IgD-negative memory B cell (primary cell): ENCODE data around the gene ATG4D. TPM values are rescaled to one million over a fixed set of nuclear protein-coding genes. Genes with fewer than 3 reads are reported as not detected.
A peak's percentile ranks its signal among the peaks of the same experiment; 100 is the strongest.

Source experiments
- H3K27ac Mint-ChIP-seq, 3 donors: one replicate each; pipeline ENCODE4 v1.8.0; 2020 to 2022; ENCODE audit warnings: mild to moderate bottlenecking in 3 of 3, mixed read lengths in 3 of 3, moderate library complexity in 1 of 3
- H3K27me3 Mint-ChIP-seq: one replicate; pipeline ENCODE4 v1.8.0; 2021; ENCODE audit warnings: mixed read lengths
- H3K36me3 Mint-ChIP-seq: one replicate; pipeline ENCODE4 v1.8.0; 2020; ENCODE audit warnings: mild to moderate bottlenecking, mixed read lengths
- H3K4me1 Mint-ChIP-seq, 3 donors: one replicate each; pipeline ENCODE4 v1.8.0; 2020 to 2022; ENCODE audit warnings: mixed read lengths in 3 of 3, mild to moderate bottlenecking in 1 of 3
- H3K4me3 Mint-ChIP-seq, 4 donors: one replicate each; pipeline ENCODE4 v1.8.0; 2020 to 2022; ENCODE audit warnings: mild to moderate bottlenecking in 4 of 4, mixed read lengths in 4 of 4, moderate library complexity in 3 of 4
- H3K9me3 Mint-ChIP-seq, 3 donors: one replicate each; pipeline ENCODE4 v1.8.0; 2020 to 2021; ENCODE audit warnings: mixed read lengths in 3 of 3, mild to moderate bottlenecking in 1 of 3
- polyA plus RNA-seq: library from polyadenylated mRNA; unstranded; fragments of 300-500 nt; fragmentation: Illumina TruSeq; gene quantifications from one replicate; pipeline ENCODE4 v1.2.3, GENCODE V29; 2021

The ATG4D gene
- 21.0 TPM for polyA plus RNA-seq

GRCh38 chr19:10543420-10544241, at the start of gene ATG4D:
Gene ATG4D (plus strand): TSS chr19:10543904. CDS start chr19:10544091, 187 bp downstream.
- peak within 1 kb of the TSS; percentile 84 to 93 (median 90) for H3K4me3 Mint-ChIP-seq
- H3K27ac Mint-ChIP-seq: peak within 1 kb of the TSS; percentile 85 to 98 (median 96)
- H3K9me3 Mint-ChIP-seq: no peaks in the 10 kb centered on the region
- no peaks in the 10 kb centered on the region for H3K36me3 Mint-ChIP-seq
- H3K4me1 Mint-ChIP-seq: peaks cover 6 to 14% (median 8%) of the 10 kb centered on the region in 3 donors
- H3K27me3 Mint-ChIP-seq: peaks cover 12% of the 10 kb centered on the region

GRCh38 chr19:10497371-10497770, 46.3 kb upstream of the ATG4D start:
- peaks cover 2% of the 10 kb centered on the region for H3K36me3 Mint-ChIP-seq
- H3K4me1 Mint-ChIP-seq: peaks cover 13 to 19% (median 14%) of the 10 kb centered on the region in 3 donors
- peak overlapping the region in 1 of 4 donors; percentile 60 for H3K4me3 Mint-ChIP-seq
- H3K27me3 Mint-ChIP-seq: no peaks in the 10 kb centered on the region
- no peaks in the 10 kb centered on the region for H3K9me3 Mint-ChIP-seq
- peak overlapping the region in 1 of 3 donors; percentile 36 for H3K27ac Mint-ChIP-seq

GRCh38 chr19:10499550-10500246, 44.0 kb upstream of the ATG4D start:
- peak overlapping the region in 2 of 4 donors; percentile 43 to 84 for H3K4me3 Mint-ChIP-seq

GRCh38 chr19:10500247-10500592, 43.5 kb upstream of the ATG4D start:
- peaks cover 13 to 19% (median 14%) of the 10 kb centered on the region in 3 donors for H3K4me1 Mint-ChIP-seq
- H3K27me3 Mint-ChIP-seq: no peaks in the 10 kb centered on the region
- peak overlapping the region in 2 of 4 donors; percentile 25 to 84 for H3K4me3 Mint-ChIP-seq
- H3K36me3 Mint-ChIP-seq: peaks cover 2% of the 10 kb centered on the region
- no peaks in the 10 kb centered on the region for H3K9me3 Mint-ChIP-seq
- no peak overlapping the region for H3K27ac Mint-ChIP-seq

More at GRCh38 chr19:10499550-10500246, 44.0 kb upstream of the ATG4D start:
- H3K27ac Mint-ChIP-seq: no peak overlapping the region
- H3K36me3 Mint-ChIP-seq: peaks cover 2% of the 10 kb centered on the region
- no peaks in the 10 kb centered on the region for H3K27me3 Mint-ChIP-seq
- no peaks in the 10 kb centered on the region for H3K9me3 Mint-ChIP-seq
- peaks cover 13 to 19% (median 14%) of the 10 kb centered on the region in 3 donors for H3K4me1 Mint-ChIP-seq

- peaks cover 2% of the 10 kb centered on the region for H3K36me3 Mint-ChIP-seq
- peak overlapping the region; percentile 31 to 89 (median 70) for H3K27ac Mint-ChIP-seq
- H3K4me3 Mint-ChIP-seq: peak overlapping the region; percentile 85 to 92 (median 90)
- peaks cover 13 to 22% (median 18%) of the 10 kb centered on the region in 3 donors for H3K4me1 Mint-ChIP-seq
- H3K27me3 Mint-ChIP-seq: no peaks in the 10 kb centered on the region
- H3K9me3 Mint-ChIP-seq: no peaks in the 10 kb centered on the region
Observed at GRCh38 chr19:10501971-10502523, 41.7 kb upstream of the ATG4D start.

- H3K9me3 Mint-ChIP-seq: no peaks in the 10 kb centered on the region
- no peaks in the 10 kb centered on the region for H3K27me3 Mint-ChIP-seq
- H3K36me3 Mint-ChIP-seq: no peaks in the 10 kb centered on the region
- peaks cover 13 to 19% (median 18%) of the 10 kb centered on the region in 3 donors for H3K4me1 Mint-ChIP-seq
- H3K27ac Mint-ChIP-seq: peak overlapping the region in 2 of 3 donors; percentile 70 to 89
- H3K4me3 Mint-ChIP-seq: peak overlapping the region; percentile 85 to 92 (median 90)
Observed at GRCh38 chr19:10502524-10503001, 41.1 kb upstream of the ATG4D start.

GRCh38 chr19:10503002-10503789, 40.5 kb upstream of the ATG4D start, which contains the start of gene KEAP1:
Gene KEAP1 (minus strand): TSS chr19:10503356. CDS start chr19:10500033, 3,323 bp downstream.
- peak within 1 kb of the TSS in 2 of 3 donors; percentile 89 to 90 for H3K27ac Mint-ChIP-seq
- no peaks in the 10 kb centered on the region for H3K36me3 Mint-ChIP-seq
- no peaks in the 10 kb centered on the region for H3K27me3 Mint-ChIP-seq
- H3K4me3 Mint-ChIP-seq: peak within 1 kb of the TSS; percentile 85 to 96 (median 92)
- H3K9me3 Mint-ChIP-seq: no peaks in the 10 kb centered on the region
- peaks cover 13 to 19% (median 18%) of the 10 kb centered on the region in 3 donors for H3K4me1 Mint-ChIP-seq

- H3K4me1 Mint-ChIP-seq: peaks cover 3 to 12% (median 10%) of the 10 kb centered on the region in 3 donors
- H3K27me3 Mint-ChIP-seq: peaks cover 4% of the 10 kb centered on the region
Observed at GRCh38 chr19:10505583-10506229, 38.0 kb upstream of the ATG4D start.

GRCh38 chr19:10508036-10508435, 35.7 kb upstream of the ATG4D start:
- peak overlapping the region in 1 of 4 donors; percentile 26 for H3K4me3 Mint-ChIP-seq
- no peaks in the 10 kb centered on the region for H3K36me3 Mint-ChIP-seq
- H3K27me3 Mint-ChIP-seq: peaks cover 9% of the 10 kb centered on the region
- H3K27ac Mint-ChIP-seq: no peak overlapping the region
- no peaks in the 10 kb centered on the region for H3K9me3 Mint-ChIP-seq
- peaks cover 0 to 7% (median 5%) of the 10 kb centered on the region in 3 donors for H3K4me1 Mint-ChIP-seq

More at GRCh38 chr19:10505583-10506229, 38.0 kb upstream of the ATG4D start:
- Mint-ChIP-seq H3K36me3 (no peaks in the 10 kb centered on the region), H3K27ac (peak overlapping the region; percentile 27 to 46 (median 43)), H3K9me3 (no peaks in the 10 kb centered on the region), H3K4me3 (peak overlapping the region; percentile 55 to 78 (median 66))

- Mint-ChIP-seq H3K4me1 (peaks cover 4 to 7% (median 5%) of the 10 kb centered on the region in 3 donors), H3K4me3 (peak overlapping the region in 1 of 4 donors; percentile 26), H3K27ac (no peak overlapping the region), H3K27me3 (peaks cover 15% of the 10 kb centered on the region), H3K36me3 (no peaks in the 10 kb centered on the region), H3K9me3 (peaks cover 0 to 2% (median 0%) of the 10 kb centered on the region in 3 donors)
Observed at GRCh38 chr19:10508707-10509106, 35.0 kb upstream of the ATG4D start.

GRCh38 chr19:10510301-10510802, 33.4 kb upstream of the ATG4D start:
- H3K9me3 Mint-ChIP-seq: peaks cover 0 to 2% (median 0%) of the 10 kb centered on the region in 3 donors
- H3K4me3 Mint-ChIP-seq: peak overlapping the region in 1 of 4 donors; percentile 76
- H3K36me3 Mint-ChIP-seq: no peaks in the 10 kb centered on the region
- H3K4me1 Mint-ChIP-seq: peaks cover 5 to 7% (median 5%) of the 10 kb centered on the region in 3 donors
- H3K27me3 Mint-ChIP-seq: peaks cover 26% of the 10 kb centered on the region
- peak overlapping the region in 1 of 3 donors; percentile 39 for H3K27ac Mint-ChIP-seq

GRCh38 chr19:10513223-10513622, 30.5 kb upstream of the ATG4D start:
- Mint-ChIP-seq H3K4me3 (peak overlapping the region in 3 of 4 donors; percentile 19 to 23 (median 22)), H3K4me1 (peaks cover 8 to 11% (median 10%) of the 10 kb centered on the region in 3 donors), H3K9me3 (peaks cover 0 to 2% (median 0%) of the 10 kb centered on the region in 3 donors), H3K27me3 (peaks cover 43% of the 10 kb centered on the region), H3K36me3 (no peaks in the 10 kb centered on the region), H3K27ac (peak overlapping the region in 2 of 3 donors; percentile 6 to 17)
